K562 (cell line): ENCODE results near the gene CEP41. TPM values are rescaled to one million over a fixed set of nuclear protein-coding genes. Genes with fewer than 3 reads are reported as not detected.

ENCODE experiments used
- CHD2 ChIP-seq: IDR thresholded peaks from 2 replicates; pipeline ENCODE4 v1.6.1; 2011; ENCODE audit warnings: low read depth, low read length
- DMBX1 ChIP-seq: fragments of 250-450 bp; sonication (Bioruptor Pico); IDR thresholded peaks from 2 replicates; pipeline ENCODE4 v1.8.0; 2022; ENCODE audit warnings: inconsistent platforms, mild to moderate bottlenecking, moderate library complexity, borderline replicate concordance
- E2F5 ChIP-seq: sonication (generic); formaldehyde crosslinking; IDR thresholded peaks from 2 replicates; pipeline ENCODE4 v1.8.0; 2022; ENCODE audit warnings: mild to moderate bottlenecking, missing genetic modification reagents
- FIP1L1 ChIP-seq: fragments of 200-400 bp; formaldehyde crosslinking; IDR thresholded peaks from 2 replicates; pipeline ENCODE4 v1.6.1; 2018; ENCODE audit warnings: mild to moderate bottlenecking, low read depth, low read length; ENCODE audit not compliant: poor library complexity, severe bottlenecking
- GATA2 ChIP-seq: sonication (generic); formaldehyde crosslinking; IDR thresholded peaks from 2 replicates; pipeline ENCODE4 v1.4.0; 2020; ENCODE audit warnings: mild to moderate bottlenecking, missing genetic modification reagents
- GATAD2A ChIP-seq: fragments of 450-650 bp; IDR thresholded peaks from 2 replicates; pipeline ENCODE4 v1.6.1; 2017
- GATAD2B ChIP-seq: fragments of 450-650 bp; IDR thresholded peaks from 2 replicates; pipeline ENCODE4 v1.6.1; 2017; ENCODE audit warnings: mild to moderate bottlenecking, borderline replicate concordance
- HDGF ChIP-seq: fragments of 450-650 bp; IDR thresholded peaks from 2 replicates; pipeline ENCODE4 v1.6.1; 2016
- HMGN3 ChIP-seq: IDR thresholded peaks from 2 replicates; pipeline ENCODE4 v1.6.1; 2011; ENCODE audit warnings: borderline replicate concordance, low read depth, mild to moderate bottlenecking, mixed read lengths, low read length; ENCODE audit not compliant: insufficient read length; ENCODE audit errors: extremely low read depth
- HNRNPH1 ChIP-seq: fragments of 200-400 bp; formaldehyde crosslinking; optimal IDR thresholded peaks from 2 replicates; pipeline ENCODE3; 2017; ENCODE audit warnings: low read depth, mild to moderate bottlenecking, low read length, moderate library complexity
- HNRNPLL ChIP-seq: fragments of 200-400 bp; formaldehyde crosslinking; IDR thresholded peaks from 2 replicates; pipeline ENCODE4 v1.6.1; 2017; ENCODE audit warnings: low read length, low read depth, mild to moderate bottlenecking; ENCODE audit not compliant: poor library complexity, severe bottlenecking
- IRF1 ChIP-seq: sonication (generic); formaldehyde crosslinking; IDR thresholded peaks from 2 replicates; pipeline ENCODE4 v1.8.0; 2022; ENCODE audit warnings: missing genetic modification reagents, mild to moderate bottlenecking, borderline replicate concordance
- MAFK ChIP-seq: IDR thresholded peaks from 2 replicates; pipeline ENCODE4 v1.6.1; 2011; ENCODE audit warnings: low read length, improper control_type of control experiment
- NR2F6 ChIP-seq: fragments of 450-650 bp; formaldehyde crosslinking; IDR thresholded peaks from 2 replicates; pipeline ENCODE4 v1.4.0; 2020; ENCODE audit warnings: mild to moderate bottlenecking
- NR4A1 ChIP-seq, 2 experiments: fragments of 250-450 bp in 1 of 2; fragments of 450-650 bp in 1 of 2; sonication (Bioruptor Pico) in 1 of 2; IDR thresholded peaks; 2 replicates each; pipeline versions ENCODE4 v1.4.0 to v1.6.1; 2016 to 2020; ENCODE audit warnings: mild to moderate bottlenecking in 2 of 2, missing compliant biosample characterization in 1 of 2, missing genetic modification characterization in 1 of 2, moderate library complexity in 1 of 2
- NUFIP1 ChIP-seq: fragments of 450-650 bp; IDR thresholded peaks from 2 replicates; pipeline ENCODE4 v1.6.1; 2018; ENCODE audit not compliant: partially characterized antibody
- POLR2H ChIP-seq: IDR thresholded peaks from 2 replicates; pipeline ENCODE4 v1.6.1; 2016; ENCODE audit warnings: missing genetic modification characterization, low read depth, mild to moderate bottlenecking, control low read depth, missing compliant biosample characterization, moderate library complexity
- RHOXF2B ChIP-seq: fragments of 250-450 bp; sonication (Bioruptor Pico); conservative IDR thresholded peaks from 2 replicates; pipeline ENCODE4 v1.5.1; 2021
- SIN3A ChIP-seq, 2 experiments: fragments of 150-350 bp in 1 of 2; IDR thresholded peaks; 2 replicates each; pipeline ENCODE4 v1.6.1; 2011 to 2016; ENCODE audit warnings: borderline replicate concordance in 2 of 2, low read depth in 2 of 2, low read length in 2 of 2, mild to moderate bottlenecking in 2 of 2, moderate library complexity in 2 of 2; ENCODE audit not compliant: control insufficient read depth in 1 of 2
- SMC3 ChIP-seq: conservative IDR thresholded peaks from 2 replicates; pipeline ENCODE4 v1.6.1; 2011; ENCODE audit warnings: low read depth, low read length, improper control_type of control experiment; ENCODE audit not compliant: insufficient read depth
- SRSF7 ChIP-seq: fragments of 200-400 bp; formaldehyde crosslinking; optimal IDR thresholded peaks from 2 replicates; pipeline ENCODE3; 2017; ENCODE audit warnings: mild to moderate bottlenecking, low read depth, low read length
- TCF7 ChIP-seq: sonication (generic); IDR thresholded peaks from 2 replicates; pipeline ENCODE4 v1.6.1; 2016; ENCODE audit warnings: antibody characterized with exemption, borderline replicate concordance
- ZNF277 ChIP-seq: fragments of 250-450 bp; sonication (Bioruptor Pico); IDR thresholded peaks from 2 replicates; pipeline ENCODE4 v1.8.0; 2022; ENCODE audit warnings: inconsistent platforms, mild to moderate bottlenecking, moderate library complexity, borderline replicate concordance
- ZNF444 ChIP-seq: fragments of 250-450 bp; sonication (Bioruptor Pico); IDR thresholded peaks from 2 replicates; pipeline ENCODE4 v1.4.0; 2020; ENCODE audit warnings: mild to moderate bottlenecking, moderate library complexity
- ZNF561 ChIP-seq: fragments of 450-650 bp; formaldehyde crosslinking; conservative IDR thresholded peaks from 2 replicates; pipeline ENCODE4 v1.4.0; 2020; ENCODE audit warnings: mild to moderate bottlenecking, moderate library complexity
- polyA plus RNA-seq, 8 experiments: library from polyadenylated mRNA; depleted of rRNA in 4 of 8; stranded (reverse) in 5 of 8; unstranded in 3 of 8; fragments of >200 nt; fragmentation: Nextera tagmentation in 2 of 8; fragmentation: Illumina TruSeq in 1 of 8; extraction: Ambion mirVana in 2 of 8; extraction: Trizol in 1 of 8; gene quantifications; 2 replicates each; pipeline versions ENCODE4 v1.2.1 to v1.2.3, GENCODE V29; 2011 to 2014; ENCODE audit warnings: inconsistent platforms in 1 of 8, missing spikeins in 1 of 8
- total RNA-seq, 7 experiments: library from RNA; depleted of rRNA in 6 of 7; stranded (reverse); fragments of >200 nt in 6 of 7; fragmentation: Illumina TruSeq in 2 of 7; extraction: Trizol in 2 of 7; gene quantifications; 2 replicates each; pipeline versions ENCODE4 v1.2.1 to v1.2.3, GENCODE V29; 2011 to 2021; ENCODE audit warnings: low replicate concordance in 1 of 7

CEP41 gene
- total and polyA plus RNA-seq, 9 of the 15 experiments (the other 6 are each of a cell fraction or from before 2014, with no cell fraction given) = 1.5 to 15.5 (median 6.4) TPM

- no peak for TF ChIP-seq E2F5 (CRISPR knock-in tag)
- no peak for TF ChIP-seq IRF1
- no peak for TF ChIP-seq ZNF561 (CRISPR knock-in tag)
- no peak for TF ChIP-seq NR4A1 (CRISPR knock-in tag; IDR thresholded peaks at IDR 0.05)
- TF ChIP-seq NR4A1 (tag; IDR thresholded peaks at IDR 0.05) = no peak
- no peak for TF ChIP-seq FIP1L1
- 0 out of 2 replicates have a peak, but pooled peaks have one; percentile 6 for TF ChIP-seq SMC3
- TF ChIP-seq SRSF7 = no peak
- TF ChIP-seq DMBX1 (CRISPR knock-in tag) = no peak
- TF ChIP-seq POLR2H (tag) = no peak
- no peak for TF ChIP-seq HNRNPH1
- TF ChIP-seq CHD2 = peak; percentile 66; the same call in 1 of the 2 replicates
- TF ChIP-seq NUFIP1 = no peak
- TF ChIP-seq GATA2 (CRISPR knock-in tag) = no peak
- no peak for TF ChIP-seq HMGN3
- TF ChIP-seq ZNF444 (CRISPR knock-in tag) = no peak
- TF ChIP-seq SIN3A (IDR thresholded peaks at IDR 0.05; ENCODE audit: borderline replicate concordance in 2 of 2, control insufficient read depth in 1 of 2, low read depth in 2 of 2, low read length in 2 of 2) = peak; percentile 56 to 69; a peak in 2 of 4 replicates
- TF ChIP-seq ZNF277 (CRISPR knock-in tag) = no peak
- TF ChIP-seq TCF7 = no peak
- TF ChIP-seq HNRNPLL = no peak
- TF ChIP-seq HDGF = no peak
- no peak for TF ChIP-seq MAFK
- no peak for TF ChIP-seq NR2F6 (CRISPR knock-in tag)
- no peak for TF ChIP-seq GATAD2B
- no peak for TF ChIP-seq GATAD2A
- TF ChIP-seq RHOXF2B (CRISPR knock-in tag) = no peak
Measured at GRCh38 chr7:130440527-130441365, at the start of gene CEP41 (continued).
